NT2/D1 (cell line): ENCODE measurements around the gene RAP1GAP.
A peak's percentile ranks its signal among the peaks of the same experiment; 100 is the strongest.

Source experiments
- DNase-seq: peaks from one replicate; pipeline ENCODE4 v3.0.0-alpha.2; 2011; ENCODE audit warnings: low read depth, low spot score
- H3K27me3 ChIP-seq: 2 replicates; pipeline ENCODE4 v1.6.0; 2011; ENCODE audit warnings: mild to moderate bottlenecking; ENCODE audit not compliant: insufficient read length, insufficient read depth
- H3K36me3 ChIP-seq: 2 replicates; pipeline ENCODE4 v1.6.1; 2011; ENCODE audit warnings: mild to moderate bottlenecking, low read length, mixed read lengths; ENCODE audit not compliant: insufficient read depth, insufficient read length
- H3K4me1 ChIP-seq: 2 replicates; pipeline ENCODE4 v1.5.1; 2011; ENCODE audit not compliant: insufficient read depth, insufficient read length
- H3K4me3 ChIP-seq: 2 replicates; pipeline ENCODE4 v1.5.1; 2011; ENCODE audit warnings: low read depth; ENCODE audit not compliant: insufficient read length
- H3K9ac ChIP-seq: 2 replicates; pipeline ENCODE4 v1.6.0; 2011; ENCODE audit warnings: low read depth; ENCODE audit not compliant: insufficient read length
- H3K9me3 ChIP-seq: 2 replicates; pipeline ENCODE4 v1.5.1; 2011; ENCODE audit warnings: mild to moderate bottlenecking, low read length; ENCODE audit not compliant: insufficient read depth
- SUZ12 ChIP-seq: IDR thresholded peaks from 2 replicates; pipeline ENCODE4 v1.6.1; 2011; ENCODE audit not compliant: insufficient read length, insufficient read depth; ENCODE audit errors: extremely low read depth
- YY1 ChIP-seq: IDR thresholded peaks from 2 replicates; pipeline ENCODE4 v1.6.1; 2011; ENCODE audit not compliant: insufficient read length, insufficient read depth
- ZNF274 ChIP-seq: IDR thresholded peaks from 2 replicates; pipeline ENCODE4 v1.6.1; 2011; ENCODE audit warnings: mild to moderate bottlenecking, low read depth, low read length

RAP1GAP gene

DNA sequence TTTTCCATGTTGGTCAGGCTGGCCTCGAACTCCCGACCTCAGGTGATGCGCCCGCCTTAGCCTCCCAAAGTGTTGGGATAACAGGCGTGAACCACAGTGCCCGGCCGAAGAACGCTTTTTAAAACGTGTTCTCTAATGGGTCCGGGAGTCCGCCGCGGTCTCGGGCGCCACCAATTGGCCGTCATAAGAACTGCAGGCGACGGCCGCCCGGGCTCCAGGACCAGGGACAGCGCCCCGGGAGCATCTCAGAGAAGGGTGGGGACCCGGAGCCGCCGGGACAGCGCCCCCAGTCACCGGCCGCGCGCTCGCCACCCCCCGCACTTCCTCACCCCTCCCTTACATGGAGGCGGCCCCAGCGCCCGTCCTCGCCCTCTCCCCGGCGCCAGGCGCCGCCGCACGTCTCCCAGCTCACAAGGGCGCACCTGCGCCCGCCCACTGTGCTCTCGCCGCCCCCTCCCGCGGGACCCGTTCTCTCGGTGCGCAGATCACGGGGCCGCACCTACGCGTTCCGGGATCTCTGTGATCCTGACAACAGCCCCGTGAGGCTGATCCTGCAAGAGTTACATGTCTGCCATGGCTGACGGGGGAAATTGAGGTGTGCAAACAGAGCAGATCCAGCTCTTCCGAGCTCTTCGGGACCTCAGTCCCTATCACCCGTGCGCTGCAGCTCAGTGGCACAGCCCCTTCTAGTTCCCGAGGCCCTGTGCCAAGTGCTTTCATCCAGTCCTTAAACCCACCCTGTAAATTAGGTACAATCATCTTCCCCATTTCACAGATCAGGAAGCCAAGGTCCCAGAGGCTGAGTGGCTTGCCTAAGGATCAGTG is 9.8 kb downstream of the RAP1GAP start:
- peak; percentile 59 for DNase-seq
- Histone ChIP-seq H3K4me3 (peak overlapping the region; percentile 30), H3K9me3 (no peaks in the 10 kb centered on the region), H3K36me3 (no peaks in the 10 kb centered on the region), H3K9ac (peak overlapping the region; percentile 69), H3K4me1 (peaks cover 14% of the 10 kb centered on the region), H3K27me3 (peaks cover 16% of the 10 kb centered on the region)
- no peak for TF ChIP-seq YY1
- no peak for TF ChIP-seq SUZ12
- TF ChIP-seq ZNF274: no peak

GRCh38 chr1:21657456-21658190 is 11.5 kb downstream of the RAP1GAP start:
- Histone ChIP-seq H3K4me1 (peaks cover 8% of the 10 kb centered on the region), H3K9ac (no peak overlapping the region), H3K27me3 (peaks cover 16% of the 10 kb centered on the region), H3K36me3 (no peaks in the 10 kb centered on the region), H3K4me3 (no peak overlapping the region), H3K9me3 (no peaks in the 10 kb centered on the region)
- TF ChIP-seq ZNF274: no peak
- no peak for TF ChIP-seq YY1
- no peak for TF ChIP-seq SUZ12
- DNase-seq: no peak

GRCh38 chr1:21655748-21656147 is 13.4 kb downstream of the RAP1GAP start:
- Histone ChIP-seq H3K27me3 (peaks cover 21% of the 10 kb centered on the region), H3K4me3 (no peak overlapping the region), H3K9me3 (no peaks in the 10 kb centered on the region), H3K9ac (no peak overlapping the region), H3K4me1 (peaks cover 15% of the 10 kb centered on the region), H3K36me3 (no peaks in the 10 kb centered on the region)
- DNase-seq: peak; percentile 44
- TF ChIP-seq YY1 (no peak), SUZ12 (no peak), ZNF274 (no peak)

- H3K9ac ChIP-seq: no peak overlapping the region
- H3K36me3 ChIP-seq: no peaks in the 10 kb centered on the region
- no peak overlapping the region for H3K4me3 ChIP-seq
- TF ChIP-seq YY1 (no peak), ZNF274 (no peak), SUZ12 (no peak)
- H3K4me1 ChIP-seq: peaks cover 15% of the 10 kb centered on the region
- H3K9me3 ChIP-seq: no peaks in the 10 kb centered on the region
- peaks cover 17% of the 10 kb centered on the region for H3K27me3 ChIP-seq
- no peak for DNase-seq
These were observed 13.9 kb downstream of the RAP1GAP start for GRCh38 chr1:21655259-21655658.

GRCh38 chr1:21654209-21654608 is 14.9 kb downstream of the RAP1GAP start:
- Histone ChIP-seq H3K9ac (no peak overlapping the region), H3K4me3 (no peak overlapping the region), H3K27me3 (peaks cover 6% of the 10 kb centered on the region), H3K36me3 (no peaks in the 10 kb centered on the region), H3K9me3 (no peaks in the 10 kb centered on the region), H3K4me1 (peaks cover 15% of the 10 kb centered on the region)
- no peak for TF ChIP-seq SUZ12
- TF ChIP-seq ZNF274: no peak
- TF ChIP-seq YY1: no peak
- DNase-seq: no peak

DNA sequence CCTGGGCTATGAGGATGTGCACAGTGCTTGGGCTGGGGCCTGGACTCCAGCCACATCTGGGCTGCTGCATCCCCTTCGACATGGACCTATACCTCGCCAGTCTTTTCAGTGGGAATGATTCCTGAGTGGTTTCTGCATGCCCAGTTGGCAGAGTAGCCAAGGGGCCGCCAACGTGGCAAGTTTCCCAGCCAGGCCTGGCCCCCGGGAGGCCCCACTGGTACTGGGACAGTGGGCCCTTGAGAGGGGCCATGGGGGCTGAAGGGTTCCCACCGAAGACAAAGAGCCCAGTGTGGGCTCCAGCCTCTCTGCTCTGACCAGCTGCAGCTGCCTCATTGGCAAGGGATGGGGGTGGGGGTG is 15.4 kb downstream of the RAP1GAP start:
- Histone ChIP-seq H3K4me1 (peaks cover 15% of the 10 kb centered on the region), H3K36me3 (no peaks in the 10 kb centered on the region), H3K4me3 (no peak overlapping the region), H3K9ac (no peak overlapping the region), H3K27me3 (peaks cover 6% of the 10 kb centered on the region), H3K9me3 (no peaks in the 10 kb centered on the region)
- TF ChIP-seq ZNF274: no peak
- TF ChIP-seq YY1: no peak
- no peak for TF ChIP-seq SUZ12
- no peak for DNase-seq

DNA sequence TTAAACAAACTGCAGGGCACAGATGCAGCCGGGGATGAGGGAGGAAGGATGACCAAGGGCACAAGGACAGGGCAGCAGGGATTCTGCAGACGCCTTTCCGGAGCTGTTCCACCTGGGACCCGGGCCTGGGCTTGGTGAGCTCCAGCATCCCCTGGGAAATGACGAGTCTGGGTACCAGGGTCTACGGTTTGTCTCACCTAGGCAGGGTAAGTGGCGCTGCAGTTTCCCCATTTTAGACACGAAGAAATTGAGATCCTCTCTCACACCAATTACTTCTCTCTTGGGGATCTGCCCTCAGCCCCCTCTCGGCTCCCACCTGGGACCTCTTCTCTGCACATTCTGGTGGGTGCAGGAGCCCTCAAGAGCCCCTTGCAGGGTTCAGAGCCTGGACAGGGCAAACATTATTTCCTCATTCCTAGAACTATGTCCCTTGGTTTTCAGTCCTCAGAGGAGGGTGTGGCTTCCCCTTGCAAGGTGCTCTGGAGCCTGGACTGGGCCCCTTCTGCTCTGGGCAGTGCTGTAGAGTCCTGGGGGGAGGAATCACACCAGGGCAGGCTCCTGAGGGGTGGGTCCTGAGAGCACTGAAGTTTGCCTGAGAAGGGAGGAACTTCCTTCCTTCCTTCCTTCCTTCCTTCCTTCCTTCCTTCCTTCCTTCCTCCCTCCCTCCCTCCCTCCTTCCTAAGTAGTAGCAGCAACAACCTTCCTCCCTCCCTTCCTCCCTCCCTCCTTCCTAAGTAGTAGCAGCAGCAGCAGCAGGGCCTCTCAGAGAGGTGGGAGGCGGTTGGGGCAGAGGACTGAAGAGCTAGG is 16.0 kb downstream of the RAP1GAP start:
- H3K36me3 ChIP-seq: no peaks in the 10 kb centered on the region
- peaks cover 15% of the 10 kb centered on the region for H3K4me1 ChIP-seq
- H3K4me3 ChIP-seq: no peak overlapping the region

More for the DNA sequence above, 16.0 kb downstream of the RAP1GAP start:
- H3K9me3 ChIP-seq: no peaks in the 10 kb centered on the region
- no peak for DNase-seq
- H3K27me3 ChIP-seq: peaks cover 6% of the 10 kb centered on the region
- TF ChIP-seq SUZ12: no peak
- TF ChIP-seq YY1: no peak
- TF ChIP-seq ZNF274: no peak
- H3K9ac ChIP-seq: no peak overlapping the region
